Erythroblast (primary cell): Measurements from ENCODE around the gene TMIGD1.

Source experiments
- GATA1 ChIP-seq: IDR thresholded peaks from 2 replicates; pipeline ENCODE4 v1.6.1; 2011; ENCODE audit warnings: low read depth, mild to moderate bottlenecking, control low read depth, low read length, moderate library complexity
- POLR2A ChIP-seq: IDR thresholded peaks from 2 replicates; pipeline ENCODE4 v1.6.1; 2011; ENCODE audit warnings: mild to moderate bottlenecking, low read length

GRCh38 chr17:30344283-30345088 lies 10.6 kb upstream of the TMIGD1 start:
- TF ChIP-seq POLR2A (no peak), GATA1 (no peak)
